GM10266 (cell line): ENCODE measurements around the gene PLEKHG4B.
"Not testable (repeated sequence)": the region's sequence is repeated elsewhere in the genome, so short reads cannot be mapped to it uniquely, and the experiment has no call there.

Experiments
- DNase-seq: peaks from one replicate; pipeline ENCODE4 v3.0.0; 2012; ENCODE audit errors: extremely low spot score
- CTCF ChIP-seq: IDR thresholded peaks from 2 replicates; pipeline ENCODE4 v1.5.1; 2012; ENCODE audit warnings: mild to moderate bottlenecking, low read depth; ENCODE audit not compliant: control insufficient read depth, insufficient read depth; ENCODE audit errors: missing control alignments

The PLEKHG4B gene

GRCh38 chr5:53381-54174 is 38.4 kb upstream of the PLEKHG4B start:
- TF ChIP-seq CTCF: no peak
- no peak for DNase-seq

DNA sequence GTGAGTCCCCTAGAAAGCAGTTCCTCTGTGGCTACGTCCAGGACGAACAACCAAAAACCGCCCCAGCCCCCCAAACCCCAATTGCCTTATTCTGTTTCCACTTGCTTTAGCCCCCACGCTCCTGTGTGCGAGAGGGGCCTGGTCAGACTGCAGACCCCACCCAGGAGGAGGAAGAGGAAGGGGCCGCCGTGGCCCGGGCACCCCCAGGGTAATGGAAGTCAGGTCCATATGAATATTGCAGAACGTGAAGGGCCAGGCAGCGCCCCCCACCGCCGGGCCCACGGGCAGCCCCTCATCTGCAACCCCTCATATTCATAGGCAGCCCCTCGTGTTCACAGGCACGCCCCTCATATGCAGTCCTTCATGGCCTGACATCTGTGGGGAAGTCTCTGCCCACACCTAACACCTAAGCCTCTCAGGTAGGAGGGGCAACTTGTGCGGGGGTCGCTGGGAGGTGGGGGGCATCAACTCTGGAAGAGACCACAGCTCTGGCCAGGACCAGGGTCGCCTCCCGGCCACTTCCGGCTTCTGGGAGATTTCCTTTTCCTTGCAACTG is 37.7 kb upstream of the PLEKHG4B start:
- DNase-seq: no peak
- no peak for TF ChIP-seq CTCF

DNA sequence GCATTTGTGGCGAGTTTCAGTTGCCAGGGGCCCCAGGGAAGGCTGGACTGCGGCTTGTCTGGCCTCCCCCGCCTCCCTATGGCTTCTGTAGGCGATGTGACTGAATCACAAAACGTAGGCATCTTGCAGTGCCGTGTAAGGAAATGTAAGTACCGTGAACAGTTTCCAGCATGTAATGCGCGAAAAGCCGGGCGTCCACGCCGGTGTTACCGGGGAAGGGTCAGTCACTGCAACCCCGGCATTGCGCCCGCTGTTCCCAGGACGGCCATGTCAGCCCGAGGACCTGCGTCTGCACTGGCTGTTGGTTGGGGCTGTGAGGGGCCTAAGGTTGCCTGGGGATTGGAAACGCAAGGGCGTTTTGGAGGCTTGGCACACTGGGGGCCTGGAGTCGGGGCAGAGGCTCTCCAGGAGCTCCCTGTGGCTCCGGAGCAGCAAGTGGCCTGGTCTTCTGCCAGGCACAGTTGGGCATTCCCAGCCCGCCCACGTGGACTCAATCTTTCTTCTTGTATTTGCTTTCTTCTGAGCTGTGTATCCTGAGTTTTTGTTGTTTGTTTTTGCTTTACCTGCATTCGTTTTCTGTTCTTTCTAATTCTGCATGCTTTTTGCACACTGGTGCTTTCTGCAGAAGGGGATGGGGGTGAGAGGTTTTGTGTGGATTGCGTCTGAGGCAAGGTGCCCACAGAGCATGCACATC is 36.9 kb upstream of the PLEKHG4B start:
- no peak for DNase-seq
- TF ChIP-seq CTCF: no peak

GRCh38 chr5:56561-57290 is 35.2 kb upstream of the PLEKHG4B start:
- DNase-seq: no peak
- no peak for TF ChIP-seq CTCF

GRCh38 chr5:60250-60649 is 31.7 kb upstream of the PLEKHG4B start:
- not testable (repeated sequence) for DNase-seq

- no peak for DNase-seq
- no peak for TF ChIP-seq CTCF
Measured at GRCh38 chr5:70440-70839, 21.5 kb upstream of the PLEKHG4B start.

DNA sequence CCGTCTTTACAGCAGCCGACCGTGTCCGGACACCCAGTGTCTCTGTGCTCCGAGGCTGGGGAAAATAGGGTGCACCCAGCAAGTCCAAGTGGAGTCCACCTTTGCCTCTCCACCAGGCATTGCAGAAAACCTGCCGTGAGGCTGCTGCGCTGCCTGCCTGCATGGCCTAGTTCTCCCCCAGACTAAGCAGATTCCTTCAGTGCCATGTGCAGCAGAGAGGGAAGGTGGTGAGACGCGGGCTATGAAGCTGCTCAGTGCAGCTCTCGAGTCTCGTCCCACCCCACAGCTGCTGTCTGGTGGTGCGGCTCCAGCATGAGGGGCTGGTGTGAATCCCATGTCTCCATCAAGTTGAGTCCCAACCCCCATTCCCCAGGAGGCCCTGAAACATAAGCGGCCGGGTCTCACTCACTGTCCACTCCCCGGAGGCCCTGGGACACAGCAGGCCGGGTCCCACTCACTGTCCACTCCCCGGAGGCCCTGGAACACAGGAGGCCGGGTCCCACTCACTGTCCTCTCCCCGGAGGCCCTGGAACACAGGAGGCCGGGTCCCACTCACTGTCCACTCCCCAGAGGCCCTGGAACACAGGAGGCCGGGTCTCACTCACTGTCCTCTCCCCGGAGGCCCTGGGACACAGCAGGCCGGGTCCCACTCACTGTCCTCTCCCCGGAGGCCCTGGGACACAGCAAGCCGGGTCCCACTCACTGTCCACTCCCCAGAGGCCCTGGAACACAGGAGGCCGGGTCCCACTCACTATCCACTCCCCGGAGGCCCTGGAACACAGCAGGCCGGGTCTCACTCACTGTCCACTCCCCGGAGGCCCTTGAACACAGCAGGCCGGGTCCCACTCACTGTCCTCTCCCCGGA is 19.4 kb upstream of the PLEKHG4B start:
- DNase-seq: not testable (repeated sequence)

DNA sequence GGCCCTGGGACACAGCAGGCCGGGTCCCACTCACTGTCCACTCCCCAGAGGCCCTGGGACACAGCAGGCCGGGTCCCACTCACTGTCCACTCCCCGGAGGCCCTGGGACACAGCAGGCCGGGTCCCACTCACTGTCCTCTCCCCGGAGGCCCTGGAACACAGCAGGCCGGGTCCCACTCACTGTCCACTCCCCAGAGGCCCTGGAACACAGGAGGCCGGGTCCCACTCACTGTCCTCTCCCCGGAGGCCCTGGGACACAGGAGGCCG is 18.9 kb upstream of the PLEKHG4B start:
- not testable (repeated sequence) for DNase-seq
